Panc1 (cell line): ENCODE data around the gene GREB1. TPM values are rescaled to one million over a fixed set of nuclear protein-coding genes. Genes with fewer than 3 reads are reported as not detected.

Source experiments
- ATAC-seq: fragments of 200-7000 bp; cut with Tn5 transposase; 2 replicates; pipeline ENCODE4 v1.9.1; 2020; ENCODE audit warnings: mild to moderate bottlenecking, moderate library complexity
- BruUV-seq: library from RNA; stranded (reverse); fragments of 400-500 nt; replicated peaks from 2 replicates; lab custom pipeline; 2021; lab: Mats Ljungman, UMichigan
- CTCF ChIA-PET: fragments of 300-600 bp; sonication (Branson Sonifier 250); formaldehyde crosslinking; loops from one replicate; lab custom pipeline; 2022; ENCODE audit warnings: antibody characterized with exemption; lab: Charles Lee
- POLR2A ChIA-PET: fragments of 300-600 bp; sonication (Branson Sonifier 250); formaldehyde crosslinking; loops from one replicate; lab custom pipeline; 2022; ENCODE audit warnings: antibody characterized with exemption; lab: Charles Lee
- DNase-seq: peaks from one replicate; pipeline ENCODE4 v3.0.0-alpha.2; 2010; ENCODE audit warnings: low read depth, low spot score
- H3K27ac ChIP-seq: 2 replicates; pipeline ENCODE4 v1.5.1; 2011; ENCODE audit warnings: mild to moderate bottlenecking, low read length, inconsistent platforms
- H3K27me3 ChIP-seq: fragments of 200-500 bp; sonication (Bioruptor generic); 2 replicates; pipeline ENCODE4 v1.6.0; 2014; ENCODE audit warnings: low read length, inconsistent platforms; ENCODE audit not compliant: control insufficient read depth, insufficient read depth
- H3K36me3 ChIP-seq: fragments of 200-500 bp; sonication (Bioruptor generic); 2 replicates; pipeline ENCODE4 v1.5.1; 2014; ENCODE audit warnings: inconsistent platforms, mild to moderate bottlenecking, low read length, moderate library complexity; ENCODE audit not compliant: control insufficient read depth, insufficient read depth
- H3K4me1 ChIP-seq: 2 replicates; pipeline ENCODE4 v1.5.1; 2011; ENCODE audit warnings: inconsistent platforms, mild to moderate bottlenecking, low read length, moderate library complexity; ENCODE audit not compliant: control insufficient read depth, insufficient read depth
- H3K4me3 ChIP-seq, 2 experiments: 2 replicates each; pipeline ENCODE4 v1.5.1; 2011 to 2012; ENCODE audit warnings: low read depth in 2 of 2, low read length in 2 of 2, mild to moderate bottlenecking in 2 of 2, inconsistent platforms in 1 of 2, moderate library complexity in 1 of 2
- H3K9me3 ChIP-seq: fragments of 200-500 bp; sonication (Bioruptor generic); 2 replicates; pipeline ENCODE4 v1.5.1; 2014; ENCODE audit warnings: low read depth, mild to moderate bottlenecking, inconsistent platforms, low read length, moderate library complexity; ENCODE audit not compliant: control insufficient read depth, insufficient read depth
- CTCF ChIP-seq: fragments of 450-650 bp; IDR thresholded peaks from 2 replicates; pipeline ENCODE4 v1.5.1; 2017; ENCODE audit warnings: mild to moderate bottlenecking
- POLR2AphosphoS5 ChIP-seq: IDR thresholded peaks from 2 replicates; pipeline ENCODE4 v1.6.1; 2012; ENCODE audit warnings: mild to moderate bottlenecking, low read depth, low read length, moderate library complexity
- REST ChIP-seq, 2 experiments: IDR thresholded peaks; 2 replicates each; pipeline ENCODE4 v1.6.1; 2011 to 2012; ENCODE audit warnings: low read depth in 2 of 2, control low read depth in 1 of 2, low read length in 1 of 2, mild to moderate bottlenecking in 1 of 2, moderate library complexity in 1 of 2; ENCODE audit not compliant: insufficient read depth in 1 of 2
- SIN3A ChIP-seq: IDR thresholded peaks from 2 replicates; pipeline ENCODE4 v1.6.1; 2012; ENCODE audit warnings: low read depth, mild to moderate bottlenecking, low read length, moderate library complexity, borderline replicate concordance; ENCODE audit not compliant: insufficient read depth
- TCF7L2 ChIP-seq: IDR thresholded peaks from 2 replicates; pipeline ENCODE4 v1.6.1; 2011; ENCODE audit warnings: mild to moderate bottlenecking, low read depth, low read length, inconsistent platforms
- in situ Hi-C: cut with HindIII; loops from 2 replicates; pipeline ENCODE4 v1.10.0; 2016; ENCODE audit warnings: low sequenced_read_pairs, low pct_unique_long_range_greater_than_20kb
- intact Hi-C: fragments of 100-400 bp; cut with micrococcal nuclease; formaldehyde crosslinking; loops from one replicate; pipeline ENCODE4 v1.10.0; 2022; ENCODE audit not compliant: unreplicated experiment
- total RNA-seq: library from RNA; stranded (reverse); gene quantifications from one replicate; pipeline ENCODE4 v1.2.1, GENCODE V29; 2021; ENCODE audit not compliant: unreplicated experiment

The GREB1 gene
- total RNA-seq, 1 experiment from 2014 or later: 0.90 TPM

GRCh38 chr2:11540996-11541692 is 7.3 kb downstream of the GREB1 start:
- BruUV-seq: no TSS peak
- Histone ChIP-seq H3K4me1 (no peaks in the 10 kb centered on the region), H3K36me3 (no peaks in the 10 kb centered on the region), H3K27me3 (peaks cover 7% of the 10 kb centered on the region), H3K27ac (no peak overlapping the region), H3K9me3 (no peaks in the 10 kb centered on the region), H3K4me3 (no peak overlapping the region)
- ChIA-PET CTCF (no interaction called here), POLR2A (no interaction called here)
- no peak for TF ChIP-seq TCF7L2
- TF ChIP-seq SIN3A: no peak
- TF ChIP-seq REST (IDR thresholded peaks at IDR 0.05; ENCODE audit: insufficient read depth in 1 of 2, low read depth in 2 of 2, low read length in 1 of 2): no peak
- no peak for TF ChIP-seq CTCF
- in situ Hi-C loops (no loop called here), intact Hi-C loops (no loop called here)
- DNase-seq (no peak), ATAC-seq (no peak)

- H3K27me3 ChIP-seq: peaks cover 2% of the 10 kb centered on the region
- intact Hi-C loops: no loop called here
- no peaks in the 10 kb centered on the region for H3K9me3 ChIP-seq
- no peak overlapping the region for H3K27ac ChIP-seq
- ChIA-PET CTCF (no interaction called here), POLR2A (no interaction called here)
- in situ Hi-C loops: no loop called here
- H3K4me3 ChIP-seq: no peak overlapping the region
- H3K36me3 ChIP-seq: no peaks in the 10 kb centered on the region
- no TSS peak for BruUV-seq
- H3K4me1 ChIP-seq: no peaks in the 10 kb centered on the region
- no peak for ATAC-seq
- no peak for DNase-seq
- TF ChIP-seq SIN3A (no peak), POLR2AphosphoS5 (no peak), CTCF (no peak), REST (IDR thresholded peaks at IDR 0.05; ENCODE audit: insufficient read depth in 1 of 2, low read depth in 2 of 2, low read length in 1 of 2) (no peak), TCF7L2 (no peak)
These were observed 7.9 kb downstream of the GREB1 start for GRCh38 chr2:11541693-11542274.
